Peyer's patch (tissue), 4 donors: ENCODE measurements around the gene BACH1.

Experiments
- POLR2A ChIP-seq, 2 donors: fragments of 450-650 bp; IDR thresholded peaks; one replicate each; pipeline ENCODE4 v1.5.1; 2017; ENCODE audit warnings: antibody characterized with exemption in 2 of 2, mild to moderate bottlenecking in 2 of 2, moderate library complexity in 2 of 2
- TF ChIP-seq, protein P1 (sequence below), 6 experiments: fragments of 450-650 bp in 4 of 6; fragments of 200-600 bp in 2 of 6; sonication (generic) in 1 of 6; IDR thresholded peaks; one replicate each; pipeline ENCODE4 v1.5.1; 2017 to 2019; ENCODE audit warnings: antibody characterized with exemption in 6 of 6, mild to moderate bottlenecking in 3 of 6, moderate library complexity in 1 of 6

DNA sequence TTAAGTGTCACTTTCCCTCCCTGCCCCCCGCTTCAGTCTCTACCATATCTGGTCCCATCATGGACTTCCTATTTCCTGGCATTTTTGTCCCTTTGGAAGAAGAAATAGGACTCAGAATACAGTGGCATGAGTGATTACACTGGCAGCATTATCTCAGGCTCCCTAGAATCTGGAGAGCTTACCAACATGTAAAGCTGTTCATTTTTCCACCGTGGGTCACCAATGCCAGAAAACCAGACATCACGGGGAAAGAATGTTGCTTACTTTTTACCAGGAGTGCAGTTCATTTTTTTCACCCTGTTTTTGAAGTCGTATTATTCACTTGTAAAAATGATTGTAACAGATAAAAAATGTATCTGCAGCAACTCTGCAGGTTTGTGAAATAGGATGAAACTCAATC, 44.8 kb downstream of the BACH1 start:
- TF ChIP-seq, protein P1, sequence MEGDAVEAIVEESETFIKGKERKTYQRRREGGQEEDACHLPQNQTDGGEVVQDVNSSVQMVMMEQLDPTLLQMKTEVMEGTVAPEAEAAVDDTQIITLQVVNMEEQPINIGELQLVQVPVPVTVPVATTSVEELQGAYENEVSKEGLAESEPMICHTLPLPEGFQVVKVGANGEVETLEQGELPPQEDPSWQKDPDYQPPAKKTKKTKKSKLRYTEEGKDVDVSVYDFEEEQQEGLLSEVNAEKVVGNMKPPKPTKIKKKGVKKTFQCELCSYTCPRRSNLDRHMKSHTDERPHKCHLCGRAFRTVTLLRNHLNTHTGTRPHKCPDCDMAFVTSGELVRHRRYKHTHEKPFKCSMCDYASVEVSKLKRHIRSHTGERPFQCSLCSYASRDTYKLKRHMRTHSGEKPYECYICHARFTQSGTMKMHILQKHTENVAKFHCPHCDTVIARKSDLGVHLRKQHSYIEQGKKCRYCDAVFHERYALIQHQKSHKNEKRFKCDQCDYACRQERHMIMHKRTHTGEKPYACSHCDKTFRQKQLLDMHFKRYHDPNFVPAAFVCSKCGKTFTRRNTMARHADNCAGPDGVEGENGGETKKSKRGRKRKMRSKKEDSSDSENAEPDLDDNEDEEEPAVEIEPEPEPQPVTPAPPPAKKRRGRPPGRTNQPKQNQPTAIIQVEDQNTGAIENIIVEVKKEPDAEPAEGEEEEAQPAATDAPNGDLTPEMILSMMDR (IDR thresholded peaks at IDR 0.05): no peak
- TF ChIP-seq POLR2A (IDR thresholded peaks at IDR 0.05): no peak
